ENCODE measurements around the gene VAT1L.

Gene VAT1L

DNA sequence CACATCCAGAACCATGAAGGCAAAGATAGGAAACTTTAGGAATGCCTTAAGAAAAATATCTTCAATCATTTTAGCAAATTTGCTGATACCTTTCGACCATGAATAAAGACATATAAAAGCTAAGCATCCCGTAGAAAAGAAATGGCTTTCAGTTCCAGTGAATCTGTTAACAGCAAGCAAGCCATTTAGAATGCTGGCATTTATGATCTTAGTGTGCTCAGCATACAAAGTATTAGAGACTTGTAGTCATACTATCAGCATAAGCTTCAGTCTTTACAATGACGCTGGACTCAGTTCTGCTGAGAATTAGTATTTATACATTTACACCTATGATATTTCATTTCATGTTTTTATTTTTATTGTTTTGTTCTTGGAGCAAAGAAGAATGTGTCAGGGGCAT, 38.7 kb downstream of the VAT1L start:
- TF ChIP-seq, protein P1, sequence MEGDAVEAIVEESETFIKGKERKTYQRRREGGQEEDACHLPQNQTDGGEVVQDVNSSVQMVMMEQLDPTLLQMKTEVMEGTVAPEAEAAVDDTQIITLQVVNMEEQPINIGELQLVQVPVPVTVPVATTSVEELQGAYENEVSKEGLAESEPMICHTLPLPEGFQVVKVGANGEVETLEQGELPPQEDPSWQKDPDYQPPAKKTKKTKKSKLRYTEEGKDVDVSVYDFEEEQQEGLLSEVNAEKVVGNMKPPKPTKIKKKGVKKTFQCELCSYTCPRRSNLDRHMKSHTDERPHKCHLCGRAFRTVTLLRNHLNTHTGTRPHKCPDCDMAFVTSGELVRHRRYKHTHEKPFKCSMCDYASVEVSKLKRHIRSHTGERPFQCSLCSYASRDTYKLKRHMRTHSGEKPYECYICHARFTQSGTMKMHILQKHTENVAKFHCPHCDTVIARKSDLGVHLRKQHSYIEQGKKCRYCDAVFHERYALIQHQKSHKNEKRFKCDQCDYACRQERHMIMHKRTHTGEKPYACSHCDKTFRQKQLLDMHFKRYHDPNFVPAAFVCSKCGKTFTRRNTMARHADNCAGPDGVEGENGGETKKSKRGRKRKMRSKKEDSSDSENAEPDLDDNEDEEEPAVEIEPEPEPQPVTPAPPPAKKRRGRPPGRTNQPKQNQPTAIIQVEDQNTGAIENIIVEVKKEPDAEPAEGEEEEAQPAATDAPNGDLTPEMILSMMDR (IDR thresholded peaks at IDR 0.05; ENCODE audit: low read depth, low read length) = no peak
- H3K4me3 ChIP-seq (ENCODE audit: low read depth, low read length) = no peak overlapping the region

DNA sequence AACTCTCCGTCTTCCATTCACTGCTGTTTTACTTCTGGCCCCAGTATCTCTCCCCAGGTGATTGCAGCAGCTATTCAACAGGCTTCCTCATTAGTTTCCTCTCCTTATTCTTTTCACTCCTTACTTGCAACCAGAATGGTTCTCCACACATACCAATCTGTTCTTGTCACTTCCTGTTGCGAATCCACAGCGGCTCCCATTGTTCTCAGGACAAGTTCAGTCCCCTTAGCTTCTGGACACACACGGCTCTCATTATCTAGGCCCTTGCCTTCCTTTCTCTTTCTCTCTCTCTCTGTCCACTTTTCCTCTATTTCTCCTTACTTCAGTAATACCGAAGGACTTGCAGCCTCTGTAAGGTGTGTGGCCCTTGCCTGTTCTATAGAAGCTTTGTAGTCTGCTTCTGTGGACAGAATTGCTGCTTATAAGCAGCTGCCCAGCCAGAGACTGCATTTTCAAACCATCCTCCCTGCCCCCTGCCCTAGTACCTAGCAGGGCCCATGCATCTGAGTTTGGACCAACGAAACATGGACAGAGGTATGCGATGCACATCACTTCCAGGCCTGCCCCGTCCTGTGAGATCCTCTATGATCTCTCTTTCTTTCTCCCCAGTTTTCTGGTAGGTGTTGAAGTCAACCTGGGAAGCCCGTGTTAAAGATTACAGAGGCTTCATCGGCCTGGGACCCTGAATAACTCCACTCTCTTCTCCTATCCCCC, 45.7 kb downstream of the VAT1L start:
- TF ChIP-seq, protein P1 (IDR thresholded peaks at IDR 0.05; ENCODE audit: low read depth, low read length) = no peak
- no peak overlapping the region for H3K4me3 ChIP-seq (ENCODE audit: low read depth, low read length)

DNA sequence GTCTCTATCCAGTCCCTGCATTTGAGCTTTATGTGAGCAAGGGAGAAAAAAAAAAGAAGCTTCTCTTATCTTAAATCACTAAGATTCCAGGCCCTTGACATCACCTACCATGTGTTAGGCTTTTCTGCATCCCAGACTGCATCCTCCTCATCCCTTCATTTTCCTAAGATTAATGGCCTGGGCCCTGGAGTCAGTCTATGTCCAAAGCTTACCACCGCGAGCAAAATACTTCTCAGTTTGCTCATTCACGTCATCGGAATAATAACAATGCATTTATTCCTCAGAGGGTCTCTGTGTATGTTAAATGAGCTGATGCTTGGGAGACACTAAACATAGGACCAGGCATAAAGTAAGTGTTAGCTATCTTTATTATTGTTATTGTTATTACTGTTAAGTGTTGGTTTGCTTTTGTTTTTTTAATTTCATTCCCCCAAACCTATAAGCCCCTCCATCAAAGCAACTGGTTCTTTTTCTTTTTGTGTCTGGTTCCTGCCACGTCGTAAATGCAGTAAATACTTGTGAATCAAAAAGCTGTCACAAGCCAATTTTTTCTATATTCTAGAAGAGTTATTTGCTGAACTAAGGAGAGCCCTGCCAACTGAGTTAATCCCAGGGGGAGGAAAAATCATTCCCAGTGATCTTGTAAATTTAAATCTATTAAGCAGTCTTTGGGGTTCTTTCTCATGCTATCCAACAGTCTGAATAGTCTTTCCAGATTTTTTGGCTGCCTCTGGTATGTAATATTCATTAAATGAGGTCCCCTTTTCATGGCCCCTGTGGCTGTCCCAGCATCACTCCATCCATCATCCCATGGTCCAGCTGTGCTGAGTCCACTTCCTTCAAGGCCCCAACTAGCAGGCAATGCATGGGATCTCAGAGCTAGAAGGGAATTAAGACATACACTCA, 46.5 kb downstream of the VAT1L start:
- no peak overlapping the region for H3K4me3 ChIP-seq (ENCODE audit: low read depth, low read length)
- TF ChIP-seq, protein P1 (IDR thresholded peaks at IDR 0.05; ENCODE audit: low read depth, low read length) = no peak

DNA sequence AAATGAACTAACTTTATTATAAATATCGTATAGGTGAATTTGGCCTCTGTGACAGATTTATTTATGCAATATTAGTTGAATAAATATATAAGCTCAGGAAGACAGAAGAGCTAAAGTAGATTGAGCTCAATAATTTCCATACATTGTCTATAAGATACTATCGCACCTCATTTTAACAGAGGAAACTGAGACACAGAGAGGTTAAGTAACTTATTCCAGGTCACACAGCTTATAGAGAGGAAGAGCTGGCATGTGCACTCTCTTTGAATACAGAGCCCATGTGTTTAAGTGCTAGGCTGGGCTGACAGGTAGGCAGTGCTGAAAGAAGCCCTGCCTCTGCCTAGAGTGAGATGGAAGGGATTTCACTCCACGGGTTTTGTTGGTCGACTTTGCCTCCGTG, 48.4 kb downstream of the VAT1L start:
- H3K4me3 ChIP-seq (ENCODE audit: low read depth, low read length) = no peak overlapping the region
- TF ChIP-seq, protein P1 (IDR thresholded peaks at IDR 0.05; ENCODE audit: low read depth, low read length) = no peak

DNA sequence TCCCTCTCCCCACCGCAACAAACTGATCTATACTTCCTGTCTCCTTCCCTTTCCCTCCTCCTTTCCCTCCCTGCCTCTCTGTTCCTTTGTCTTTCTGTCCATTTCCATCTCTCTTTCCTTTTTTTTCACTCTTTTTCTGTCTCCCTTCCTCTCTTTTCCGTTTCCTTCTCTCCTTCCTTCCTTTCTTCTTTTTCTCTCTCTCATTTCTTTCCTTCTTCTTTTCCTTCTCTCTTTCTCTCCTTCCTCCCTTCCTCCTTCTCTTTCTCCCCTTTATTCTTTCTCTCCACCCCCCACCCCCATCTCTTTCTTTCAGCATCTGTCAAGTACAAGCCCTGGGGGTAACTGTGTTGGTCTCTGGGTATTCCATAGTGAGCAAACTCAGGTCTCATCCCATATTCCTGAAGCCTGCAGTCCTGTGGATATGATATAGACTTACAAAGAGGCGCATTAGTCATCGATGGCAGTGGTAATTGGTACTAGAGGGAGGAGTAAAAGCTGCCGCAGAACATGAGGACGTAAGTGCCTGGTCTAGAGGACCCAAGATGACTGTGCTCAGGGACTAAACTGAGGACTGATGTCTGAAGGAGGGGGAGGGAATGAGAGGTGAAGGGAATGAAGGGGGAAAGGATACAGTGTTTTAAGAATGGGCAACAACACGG, 50.4 kb downstream of the VAT1L start:
- H3K4me3 ChIP-seq (ENCODE audit: low read depth, low read length) = no peak overlapping the region
- TF ChIP-seq, protein P1 (IDR thresholded peaks at IDR 0.05; ENCODE audit: low read depth, low read length) = no peak

DNA sequence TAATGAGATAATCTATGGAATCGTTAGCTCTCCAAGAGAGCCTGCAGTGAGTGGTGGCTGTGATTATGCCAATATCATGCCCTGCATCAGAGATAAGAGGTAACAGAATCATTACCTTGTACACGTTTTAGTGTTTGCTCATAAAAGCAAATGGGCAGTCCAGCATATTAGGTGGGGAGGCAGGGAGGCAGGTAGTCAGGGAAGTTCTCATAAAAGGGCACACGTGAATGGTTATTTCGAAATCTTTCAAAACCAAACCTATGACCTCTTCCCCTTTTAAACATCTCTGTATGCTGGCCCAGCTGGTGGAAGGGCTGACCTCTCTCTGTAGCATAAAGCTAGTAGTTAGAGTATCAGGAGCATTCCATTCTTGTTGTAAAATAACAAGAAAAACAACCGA, 51.7 kb downstream of the VAT1L start:
- TF ChIP-seq, protein P1 (IDR thresholded peaks at IDR 0.05; ENCODE audit: low read depth, low read length) = no peak
- no peak overlapping the region for H3K4me3 ChIP-seq (ENCODE audit: low read depth, low read length)

Measured in WI38 (cell line).